HepG2 (cell line): Measurements from ENCODE around the gene PDGFRB.

Experiments
- CTCF ChIP-seq: sonication (generic); formaldehyde crosslinking; IDR thresholded peaks from 2 replicates; pipeline ENCODE4 v1.5.0; 2020; ENCODE audit warnings: mild to moderate bottlenecking, missing genetic modification reagents, moderate library complexity
- POLR2A ChIP-seq, 2 experiments: IDR thresholded peaks; 2 replicates each; pipeline ENCODE4 v1.6.1; 2011; ENCODE audit warnings: low read depth in 2 of 2, low read length in 2 of 2, mild to moderate bottlenecking in 1 of 2, moderate library complexity in 1 of 2; ENCODE audit not compliant: insufficient read depth in 1 of 2
- SIN3A ChIP-seq: IDR thresholded peaks from 2 replicates; pipeline ENCODE4 v1.6.1; 2011; ENCODE audit warnings: low read depth, mild to moderate bottlenecking, control low read depth, low read length, borderline replicate concordance
- ZNF639 ChIP-seq: conservative IDR thresholded peaks from 2 replicates; pipeline ENCODE4 v1.6.1; 2018; ENCODE audit warnings: missing genetic modification reagents
- ZSCAN29 ChIP-seq: sonication (generic); formaldehyde crosslinking; conservative IDR thresholded peaks from 2 replicates; pipeline ENCODE4 v1.4.0; 2020; ENCODE audit warnings: mild to moderate bottlenecking, missing genetic modification reagents

GRCh38 chr5:150188146-150188842 lies 32.6 kb upstream of the PDGFRB start:
- no peak for TF ChIP-seq ZSCAN29 (CRISPR knock-in tag)
- no peak for TF ChIP-seq POLR2A (IDR thresholded peaks at IDR 0.05; ENCODE audit: insufficient read depth in 1 of 2, low read depth in 2 of 2, low read length in 2 of 2)
- TF ChIP-seq CTCF (CRISPR knock-in tag) = no peak
- TF ChIP-seq ZNF639 (CRISPR knock-in tag) = no peak
- no peak for TF ChIP-seq SIN3A
